ENCODE data around the gene ANKMY1.

- no peak for TF ChIP-seq CTCF (IDR thresholded peaks at IDR 0.05; ENCODE audit: control extremely low read depth in 1 of 3, insufficient read depth in 1 of 3, low read depth in 1 of 3, low read length in 3 of 3)
- TF ChIP-seq SIN3A (conservative IDR thresholded peaks at IDR 0.05 in 1 of 2, IDR thresholded peaks at IDR 0.05 in 1 of 2; ENCODE audit: low read depth in 1 of 2, low read length in 2 of 2), result no peak
- no peak for TF ChIP-seq EZH2 (IDR thresholded peaks at IDR 0.05; ENCODE audit: low read depth, low read length, severe bottlenecking)
- no peak for TF ChIP-seq TAF1 (IDR thresholded peaks at IDR 0.05; ENCODE audit: low read depth, low read length)
- no peak for TF ChIP-seq POLR2A (IDR thresholded peaks at IDR 0.05; ENCODE audit: control extremely low read depth in 1 of 2, low read depth in 2 of 2, low read length in 2 of 2)
- no peak for TF ChIP-seq ATF2 (IDR thresholded peaks at IDR 0.05; ENCODE audit: low read length)
- TF ChIP-seq MAFK (IDR thresholded peaks at IDR 0.05; ENCODE audit: low read depth, low read length), result no peak
Observed at GRCh38 chr2:240473211-240473610, 84.6 kb downstream of the ANKMY1 start.
